Fibroblast of mammary gland (primary cell): Measurements from ENCODE around the gene NOB1.
"Not testable (repeated sequence)": the region's sequence is repeated elsewhere in the genome, so short reads cannot be mapped to it uniquely, and the experiment has no call there.

Experiments used
- DNase-seq: peaks from one replicate; pipeline ENCODE4 v3.0.0-alpha.2; 2010; ENCODE audit warnings: low read depth
- H3K4me3 ChIP-seq: 2 replicates; pipeline ENCODE4 v1.5.1; 2011; ENCODE audit warnings: low read depth, mild to moderate bottlenecking, low read length, moderate library complexity; ENCODE audit not compliant: control insufficient read depth
- CTCF ChIP-seq: conservative IDR thresholded peaks from 2 replicates; pipeline ENCODE4 v1.5.1; 2011; ENCODE audit warnings: low read depth, low read length, inconsistent platforms; ENCODE audit not compliant: control insufficient read depth, insufficient read depth

NOB1 gene

GRCh38 chr16:69762814-69763598, 8.3 kb upstream of the NOB1 start:
- DNase-seq, result peak; percentile 43
- H3K4me3 ChIP-seq, result peak overlapping the region; percentile 78

GRCh38 chr16:69761983-69762813, 7.5 kb upstream of the NOB1 start, which contains the start of gene WWP2:
Gene WWP2, plus strand, starts transcription at chr16:69762332. Its CDS starts 24,679 bp downstream, at chr16:69787011.
- DNase-seq, result peak; percentile 40
- no peak for TF ChIP-seq CTCF
- peak within 1 kb of the TSS; percentile 78 for H3K4me3 ChIP-seq

More at GRCh38 chr16:69762814-69763598, 8.3 kb upstream of the NOB1 start:
- TF ChIP-seq CTCF, result no peak

- DNase-seq, H3K4me3 ChIP-seq: not testable (repeated sequence)
Observed at GRCh38 chr16:69757375-69757774, 2.6 kb upstream of the NOB1 start.

- no peak for DNase-seq
- TF ChIP-seq CTCF, result no peak
- H3K4me3 ChIP-seq, result no peak overlapping the region
Observed at GRCh38 chr16:69756705-69757104, 2.0 kb upstream of the NOB1 start.

GRCh38 chr16:69754143-69754468, 620 bp downstream of the NOB1 start:
- no peak for TF ChIP-seq CTCF
- H3K4me3 ChIP-seq, result peak overlapping the region; percentile 100
- no peak for DNase-seq

- DNase-seq, result no peak
- H3K4me3 ChIP-seq, result no peak overlapping the region
- TF ChIP-seq CTCF, result no peak
Observed at GRCh38 chr16:69748694-69749345, 5.9 kb downstream of the NOB1 start.

- TF ChIP-seq CTCF, result no peak
- no peak overlapping the region for H3K4me3 ChIP-seq
- no peak for DNase-seq
Observed at GRCh38 chr16:69747115-69747514, 7.6 kb downstream of the NOB1 start.
